GM12891 (cell line): ENCODE data around the gene FTSJ3.

ENCODE experiments used
- DNase-seq: peaks from one replicate; pipeline ENCODE4 v3.0.0; 2011; ENCODE audit warnings: low spot score; ENCODE audit not compliant: insufficient read length
- FAIRE-seq: peaks from 2 replicates; lab custom pipeline; 2011; peaks lifted over from hg19 to GRCh38; lab: Jason Lieb, UNC
- POLR2A ChIP-seq: IDR thresholded peaks from 2 replicates; pipeline ENCODE4 v1.6.1; 2011; ENCODE audit warnings: low read depth, low read length, control low read depth
- POLR2AphosphoS5 ChIP-seq: IDR thresholded peaks from 2 replicates; pipeline ENCODE4 v1.6.1; 2011; ENCODE audit warnings: low read depth, low read length, control low read depth
- POU2F2 ChIP-seq: IDR thresholded peaks from 2 replicates; pipeline ENCODE4 v1.6.1; 2011; ENCODE audit warnings: low read depth, mild to moderate bottlenecking, control low read depth, low read length, moderate library complexity
- SPI1 ChIP-seq: IDR thresholded peaks from 2 replicates; pipeline ENCODE4 v1.6.1; 2011; ENCODE audit warnings: low read depth, low read length, control low read depth
- TAF1 ChIP-seq: IDR thresholded peaks from 2 replicates; pipeline ENCODE4 v1.6.1; 2011; ENCODE audit warnings: low read depth, low read length, control low read depth

FTSJ3 gene

GRCh38 chr17:63772801-63773271 lies 54.6 kb downstream of the FTSJ3 start:
- no peak for DNase-seq
- no peak for FAIRE-seq
- TF ChIP-seq TAF1, result no peak
- no peak for TF ChIP-seq POU2F2
- TF ChIP-seq POLR2A, result no peak
- no peak for TF ChIP-seq SPI1
- no peak for TF ChIP-seq POLR2AphosphoS5
